Retinal pigment epithelial cell (primary cell): ENCODE data around the gene FAM171A1.
"Not testable (repeated sequence)": the region's sequence is repeated elsewhere in the genome, so short reads cannot be mapped to it uniquely, and the experiment has no call there.

Experiments used
- DNase-seq: peaks from one replicate; pipeline ENCODE4 v3.0.0-alpha.2; 2010; ENCODE audit warnings: low read depth
- H3K4me3 ChIP-seq: 2 replicates; pipeline ENCODE4 v1.5.1; 2011; ENCODE audit warnings: mild to moderate bottlenecking, low read length, control low read depth, moderate library complexity
- CTCF ChIP-seq: conservative IDR thresholded peaks from 2 replicates; pipeline ENCODE4 v1.5.1; 2011; ENCODE audit warnings: low read depth, low read length, control low read depth, inconsistent platforms

The FAM171A1 gene

GRCh38 chr10:15334650-15335323, 36.3 kb downstream of the FAM171A1 start:
- TF ChIP-seq CTCF = no peak
- no peak for DNase-seq
- no peak overlapping the region for H3K4me3 ChIP-seq

- DNase-seq = no peak
- no peak overlapping the region for H3K4me3 ChIP-seq
- no peak for TF ChIP-seq CTCF
These were observed 37.0 kb downstream of the FAM171A1 start for GRCh38 chr10:15333909-15334649.

GRCh38 chr10:15333181-15333580, 37.9 kb downstream of the FAM171A1 start:
- not testable (repeated sequence) for DNase-seq, H3K4me3 ChIP-seq

- H3K4me3 ChIP-seq = no peak overlapping the region
- no peak for DNase-seq
- no peak for TF ChIP-seq CTCF
These were observed 39.6 kb downstream of the FAM171A1 start for GRCh38 chr10:15331461-15331860.

- TF ChIP-seq CTCF = no peak
- no peak for DNase-seq
- H3K4me3 ChIP-seq = no peak overlapping the region
These were observed 41.7 kb downstream of the FAM171A1 start for GRCh38 chr10:15329437-15329836.

GRCh38 chr10:15325944-15326284, 45.2 kb downstream of the FAM171A1 start:
- H3K4me3 ChIP-seq = no peak overlapping the region
- TF ChIP-seq CTCF = no peak
- no peak for DNase-seq

- TF ChIP-seq CTCF = no peak
- no peak overlapping the region for H3K4me3 ChIP-seq
- no peak for DNase-seq
These were observed 45.7 kb downstream of the FAM171A1 start for GRCh38 chr10:15325243-15325943.
